NT2/D1 (cell line): ENCODE results near the gene ZNF543.
A peak's percentile ranks its signal among the peaks of the same experiment; 100 is the strongest.
"Not testable (repeated sequence)": the region's sequence is repeated elsewhere in the genome, so short reads cannot be mapped to it uniquely, and the experiment has no call there.

Experiments used
- DNase-seq: peaks from one replicate; pipeline ENCODE4 v3.0.0-alpha.2; 2011; ENCODE audit warnings: low read depth, low spot score
- H3K27me3 ChIP-seq: 2 replicates; pipeline ENCODE4 v1.6.0; 2011; ENCODE audit warnings: mild to moderate bottlenecking; ENCODE audit not compliant: insufficient read length, insufficient read depth
- H3K36me3 ChIP-seq: 2 replicates; pipeline ENCODE4 v1.6.1; 2011; ENCODE audit warnings: mild to moderate bottlenecking, low read length, mixed read lengths; ENCODE audit not compliant: insufficient read depth, insufficient read length
- H3K4me1 ChIP-seq: 2 replicates; pipeline ENCODE4 v1.5.1; 2011; ENCODE audit not compliant: insufficient read depth, insufficient read length
- H3K4me3 ChIP-seq: 2 replicates; pipeline ENCODE4 v1.5.1; 2011; ENCODE audit warnings: low read depth; ENCODE audit not compliant: insufficient read length
- H3K9ac ChIP-seq: 2 replicates; pipeline ENCODE4 v1.6.0; 2011; ENCODE audit warnings: low read depth; ENCODE audit not compliant: insufficient read length
- H3K9me3 ChIP-seq: 2 replicates; pipeline ENCODE4 v1.5.1; 2011; ENCODE audit warnings: mild to moderate bottlenecking, low read length; ENCODE audit not compliant: insufficient read depth
- SUZ12 ChIP-seq: IDR thresholded peaks from 2 replicates; pipeline ENCODE4 v1.6.1; 2011; ENCODE audit not compliant: insufficient read length, insufficient read depth; ENCODE audit errors: extremely low read depth
- YY1 ChIP-seq: IDR thresholded peaks from 2 replicates; pipeline ENCODE4 v1.6.1; 2011; ENCODE audit not compliant: insufficient read length, insufficient read depth
- ZNF274 ChIP-seq: IDR thresholded peaks from 2 replicates; pipeline ENCODE4 v1.6.1; 2011; ENCODE audit warnings: mild to moderate bottlenecking, low read depth, low read length

Gene ZNF543

GRCh38 chr19:57363688-57364181 lies 43.5 kb downstream of the ZNF543 start:
- Histone ChIP-seq H3K4me3 (peak overlapping the region; percentile 66), H3K36me3 (peaks cover 9% of the 10 kb centered on the region), H3K9ac (peak overlapping the region; percentile 80), H3K27me3 (no peaks in the 10 kb centered on the region), H3K4me1 (no peaks in the 10 kb centered on the region), H3K9me3 (no peaks in the 10 kb centered on the region)
- TF ChIP-seq ZNF274 (no peak), YY1 (no peak), SUZ12 (no peak)
- DNase-seq = no peak

- H3K4me1 ChIP-seq = no peaks in the 10 kb centered on the region
- H3K27me3 ChIP-seq = no peaks in the 10 kb centered on the region
- no peak overlapping the region for H3K4me3 ChIP-seq
- peaks cover 2% of the 10 kb centered on the region for H3K36me3 ChIP-seq
- no peak for DNase-seq
- H3K9ac ChIP-seq = no peak overlapping the region
- no peaks in the 10 kb centered on the region for H3K9me3 ChIP-seq
- TF ChIP-seq ZNF274 = no peak
- no peak for TF ChIP-seq SUZ12
- no peak for TF ChIP-seq YY1
Measured at GRCh38 chr19:57366776-57367175, 46.5 kb downstream of the ZNF543 start.

- TF ChIP-seq ZNF274 (no peak), YY1 (no peak), SUZ12 (no peak)
- Histone ChIP-seq H3K4me3 (no peak overlapping the region), H3K4me1 (no peaks in the 10 kb centered on the region), H3K9ac (no peak overlapping the region), H3K27me3 (no peaks in the 10 kb centered on the region), H3K9me3 (peaks cover 39% of the 10 kb centered on the region; the same call in 1 of the 2 replicates), H3K36me3 (peaks cover 38% of the 10 kb centered on the region)
- no peak for DNase-seq
Measured at GRCh38 chr19:57374179-57374578, 53.9 kb downstream of the ZNF543 start.

GRCh38 chr19:57374647-57375046 lies 54.4 kb downstream of the ZNF543 start:
- Histone ChIP-seq H3K36me3 (peaks cover 38% of the 10 kb centered on the region), H3K9me3 (peaks cover 39% of the 10 kb centered on the region; the same call in 1 of the 2 replicates)
- DNase-seq, H3K4me1 ChIP-seq, H3K4me3 ChIP-seq, H3K27me3 ChIP-seq, H3K9ac ChIP-seq: not testable (repeated sequence)

- H3K4me3 ChIP-seq = no peak overlapping the region
- H3K9ac ChIP-seq = no peak overlapping the region
- peaks cover 38% of the 10 kb centered on the region for H3K36me3 ChIP-seq
- H3K4me1 ChIP-seq = no peaks in the 10 kb centered on the region
- DNase-seq = no peak
- TF ChIP-seq YY1 (no peak), SUZ12 (no peak), ZNF274 (no peak)
- H3K27me3 ChIP-seq = no peaks in the 10 kb centered on the region
- H3K9me3 ChIP-seq = peaks cover 39% of the 10 kb centered on the region; the same call in 1 of the 2 replicates
Measured at GRCh38 chr19:57376151-57376550, 55.9 kb downstream of the ZNF543 start.

GRCh38 chr19:57377498-57378146 lies 57.4 kb downstream of the ZNF543 start:
- no peak for DNase-seq
- peaks cover 38% of the 10 kb centered on the region; the same call in 1 of the 2 replicates for H3K9me3 ChIP-seq
- TF ChIP-seq YY1 (no peak), SUZ12 (no peak), ZNF274 (peak; percentile 43; the same call in 1 of the 2 replicates)
- no peaks in the 10 kb centered on the region for H3K27me3 ChIP-seq
- H3K4me3 ChIP-seq = no peak overlapping the region
- no peak overlapping the region for H3K9ac ChIP-seq
- H3K36me3 ChIP-seq = peaks cover 28% of the 10 kb centered on the region
- no peaks in the 10 kb centered on the region for H3K4me1 ChIP-seq
